Measurements from ENCODE around the gene DQX1. TPM values are rescaled to one million over a fixed set of nuclear protein-coding genes. Genes with fewer than 3 reads are reported as not detected.

The DQX1 gene
- total and polyA plus RNA-seq, 9 of the 15 experiments (the other 6 are each of a cell fraction or from before 2014, with no cell fraction given) = 0.04 to 0.38 (median 0.18) TPM; not detected in 1

DNA sequence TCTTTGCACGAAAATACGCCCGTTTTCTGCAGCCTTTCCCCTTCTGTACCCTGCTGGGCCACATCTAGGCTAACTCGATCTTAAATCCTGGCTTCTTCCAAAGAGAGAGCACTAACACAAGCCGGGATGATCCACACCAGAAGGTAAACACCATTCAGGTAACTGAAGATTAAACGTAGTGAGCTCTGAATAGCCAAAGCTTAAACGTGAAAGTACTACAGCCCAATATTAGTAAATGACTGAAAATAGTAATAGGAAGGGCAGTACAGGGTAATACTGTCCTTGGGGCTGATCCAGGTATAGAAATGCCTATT is 53.1 kb downstream of the DQX1 start (continued):
- TF ChIP-seq, protein P1, sequence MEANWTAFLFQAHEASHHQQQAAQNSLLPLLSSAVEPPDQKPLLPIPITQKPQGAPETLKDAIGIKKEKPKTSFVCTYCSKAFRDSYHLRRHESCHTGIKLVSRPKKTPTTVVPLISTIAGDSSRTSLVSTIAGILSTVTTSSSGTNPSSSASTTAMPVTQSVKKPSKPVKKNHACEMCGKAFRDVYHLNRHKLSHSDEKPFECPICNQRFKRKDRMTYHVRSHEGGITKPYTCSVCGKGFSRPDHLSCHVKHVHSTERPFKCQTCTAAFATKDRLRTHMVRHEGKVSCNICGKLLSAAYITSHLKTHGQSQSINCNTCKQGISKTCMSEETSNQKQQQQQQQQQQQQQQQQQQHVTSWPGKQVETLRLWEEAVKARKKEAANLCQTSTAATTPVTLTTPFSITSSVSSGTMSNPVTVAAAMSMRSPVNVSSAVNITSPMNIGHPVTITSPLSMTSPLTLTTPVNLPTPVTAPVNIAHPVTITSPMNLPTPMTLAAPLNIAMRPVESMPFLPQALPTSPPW (CRISPR knock-in tag; IDR thresholded peaks at IDR 0.05) = no peak
- TF ChIP-seq ZNF197 (CRISPR knock-in tag; IDR thresholded peaks at IDR 0.05; ENCODE audit: low read depth) = 0 out of 2 replicates have a peak, but pooled peaks have one; percentile 20

DNA sequence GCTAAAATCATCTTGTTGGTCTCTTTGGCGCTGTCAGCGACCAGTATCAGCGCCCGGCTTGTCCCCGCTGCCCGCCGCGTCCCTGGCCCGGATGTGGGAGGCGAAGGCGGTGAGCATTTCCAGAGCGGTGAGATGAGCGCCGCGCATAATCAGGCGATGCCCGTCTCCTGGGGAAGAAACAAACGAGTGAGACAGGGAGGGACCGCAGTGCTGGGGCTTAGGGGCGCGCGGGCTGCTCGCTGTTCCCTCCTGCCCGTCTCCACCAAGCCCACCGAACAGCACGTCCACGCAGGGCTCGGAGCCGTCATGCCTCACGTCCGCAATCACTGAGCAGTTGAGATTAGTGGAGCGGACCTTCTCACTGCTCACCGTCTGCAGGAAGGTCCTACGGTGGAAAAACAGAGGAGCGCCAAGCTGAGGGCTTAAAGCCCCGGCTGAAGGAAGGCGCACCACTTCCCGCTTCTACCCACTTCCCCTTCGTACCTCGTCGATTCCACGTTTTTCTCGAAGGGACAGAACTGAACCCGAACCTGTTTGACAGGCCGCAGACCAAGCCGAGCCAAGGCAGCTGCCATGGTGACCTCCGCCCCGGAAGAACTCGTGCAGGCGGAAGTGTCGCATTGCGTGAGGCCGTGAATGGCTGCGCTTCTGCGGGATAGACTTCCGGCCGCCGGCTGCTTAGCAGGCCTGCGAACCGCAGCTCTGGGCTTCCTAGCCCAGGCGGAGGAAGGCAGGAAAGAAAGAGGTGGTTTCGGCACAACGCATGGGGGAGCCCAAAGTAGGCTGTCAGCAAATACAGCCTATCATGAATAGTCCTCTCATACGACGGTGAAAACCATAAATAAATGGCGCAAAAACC is 53.7 kb downstream of the DQX1 start, which contains the start of gene MRPL53:
MRPL53 (minus strand) TSS at position 595 of the 859 bp plus-strand sequence; CDS start at position 575, 20 bp downstream.
- DNase-seq (ENCODE audit: extremely low read depth in 1 of 4, low spot score in 3 of 4) (peak; percentile 80 to 97 (median 80)), FAIRE-seq (peak; percentile 90), ATAC-seq (peak; percentile 93)
- Histone ChIP-seq H4K20me1 (replicated peaks; ENCODE audit: control insufficient read depth, insufficient read depth, low read length) (no peaks in the 10 kb centered on the region), H3K9ac (ENCODE audit: insufficient read depth in 1 of 2, low read depth in 2 of 2, low read length in 2 of 2) (peak within 1 kb of the TSS; percentile 88 to 95), H3K79me2 (ENCODE audit: control insufficient read depth, insufficient read depth, low read length) (peaks cover 13% of the 10 kb centered on the region; the same call in 2 of the 3 replicates), H3K9me1 (ENCODE audit: control insufficient read depth, insufficient read depth, low read length) (peaks cover 4% of the 10 kb centered on the region), H3K4me1 (replicated peaks in 1 of 2; ENCODE audit: control insufficient read depth in 2 of 2, insufficient read depth in 2 of 2, low read length in 2 of 2) (peaks cover 12 to 16% of the 10 kb centered on the region in 2 experiments; a peak in 3 of 5 replicates), H3K27ac (ENCODE audit: extremely low read depth, low read depth, low read length) (peak within 1 kb of the TSS; percentile 95), H3K9me3 (replicated peaks; ENCODE audit: control insufficient read depth, insufficient read depth, low read depth, low read length) (no peaks in the 10 kb centered on the region), H2AFZ (ENCODE audit: low read depth, low read length) (peak within 1 kb of the TSS; percentile 97), H3K4me3 (peak within 1 kb of the TSS; percentile 83), H3K36me3 (ENCODE audit: control insufficient read depth, insufficient read depth, low read length) (peaks cover 20% of the 10 kb centered on the region; the same call in 2 of the 3 replicates), H3K4me2 (ENCODE audit: insufficient read depth, low read length) (peak within 1 kb of the TSS; percentile 99), H3K27me3 (ENCODE audit: control insufficient read depth in 2 of 2, insufficient read depth in 2 of 2, low read length in 2 of 2) (no peaks in the 10 kb centered on the region)
- in situ Hi-C loops (cut with MboI) (no loop called here), intact Hi-C loops (cut with micrococcal nuclease) (loop anchor here (5.0 kb wide), 1 partner anchor 75 kb away; no protein-coding TSS in a partner anchor)
- BruUV-seq (replicated peaks) = TSS peak; percentile 91
- POLR2A ChIA-PET = interaction anchor here (0.6 to 4.0 kb wide), 6 partner anchors 10 to 1056 kb away, joined by 3 to 28 read pairs (median 4); partner anchors contain the start of genes AUP1, CCDC142, HTRA2 and TTC31
- under 1% methylated on average over 59 of the region's 66 CpGs for WGBS (ENCODE audit: insufficient coverage, low coverage, missing lambda C conversion rate)
- CTCF ChIA-PET (ENCODE audit: low intra/inter-chr PET ratio) = interaction anchor here (0.7 kb wide), 1 partner anchor 1887 kb away, joined by 3 read pairs; no protein-coding TSS in a partner anchor
- TF ChIP-seq ZNF184 (CRISPR knock-in tag; IDR thresholded peaks at IDR 0.05) (no peak), RBFOX2 (IDR thresholded peaks at IDR 0.05; ENCODE audit: low read depth, low read length) (peak; percentile 89), POLR2A (conservative IDR thresholded peaks at IDR 0.05) (peak; percentile 95), MYC (IDR thresholded peaks at IDR 0.05; ENCODE audit: low read depth, low read length) (peak; percentile 56; the same call in 1 of the 2 replicates), MYC (CRISPR knock-in tag; IDR thresholded peaks at IDR 0.05; ENCODE audit: borderline replicate concordance, low read depth) (peak; percentile 88), NBN (IDR thresholded peaks at IDR 0.05; ENCODE audit: low read depth) (peak; percentile 57; the same call in 1 of the 2 replicates), BHLHE40 (IDR thresholded peaks at IDR 0.05; ENCODE audit: low read length) (no peak), RFX1 (IDR thresholded peaks at IDR 0.05) (peak; percentile 72), MYNN (IDR thresholded peaks at IDR 0.05) (peak; percentile 85), MYNN (CRISPR knock-in tag; IDR thresholded peaks at IDR 0.05) (no peak)
- TF ChIP-seq, protein P2, sequence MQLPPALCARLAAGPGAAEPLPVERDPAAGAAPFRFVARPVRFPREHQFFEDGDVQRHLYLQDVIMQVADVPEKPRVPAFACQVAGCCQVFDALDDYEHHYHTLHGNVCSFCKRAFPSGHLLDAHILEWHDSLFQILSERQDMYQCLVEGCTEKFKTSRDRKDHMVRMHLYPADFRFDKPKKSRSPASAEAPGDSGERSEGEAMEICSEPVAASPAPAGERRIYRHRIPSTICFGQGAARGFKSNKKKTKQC (CRISPR knock-in tag; IDR thresholded peaks at IDR 0.05) = peak; percentile 68; the same call in 1 of the 2 replicates

Data from K562 (cell line).